T-helper 9 cell (primary cell): ENCODE measurements around the gene AGPAT2.

Experiments
- DNase-seq: peaks from one replicate; pipeline ENCODE4 v3.0.0-alpha.2; 2020

The AGPAT2 gene

DNA sequence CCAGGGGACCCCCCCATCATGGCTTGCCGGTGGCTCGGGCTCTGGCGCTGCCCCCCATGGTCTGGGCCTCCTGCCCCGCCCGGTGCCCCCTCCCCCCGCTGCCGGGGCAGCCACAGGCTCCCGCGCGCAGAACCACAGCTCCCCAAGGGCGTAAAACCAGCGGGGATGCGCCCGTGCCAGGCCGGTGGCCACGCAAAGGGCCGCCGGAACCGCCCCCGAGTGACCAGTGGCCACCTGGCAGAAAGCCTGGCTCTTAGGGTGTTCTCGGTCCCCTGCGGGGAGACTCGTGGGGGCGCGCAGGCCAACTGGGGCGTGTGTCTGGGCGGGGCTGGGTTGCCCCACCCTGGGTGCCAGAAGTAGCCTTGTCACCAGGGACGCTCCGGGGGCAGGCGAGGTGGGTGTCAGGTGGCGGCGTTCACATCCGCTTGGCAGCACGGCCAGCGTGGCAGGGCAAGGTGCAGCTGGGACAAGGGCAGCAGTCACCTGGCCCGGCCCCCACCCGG is 515 bp upstream of the AGPAT2 start:
- no peak for DNase-seq

DNA sequence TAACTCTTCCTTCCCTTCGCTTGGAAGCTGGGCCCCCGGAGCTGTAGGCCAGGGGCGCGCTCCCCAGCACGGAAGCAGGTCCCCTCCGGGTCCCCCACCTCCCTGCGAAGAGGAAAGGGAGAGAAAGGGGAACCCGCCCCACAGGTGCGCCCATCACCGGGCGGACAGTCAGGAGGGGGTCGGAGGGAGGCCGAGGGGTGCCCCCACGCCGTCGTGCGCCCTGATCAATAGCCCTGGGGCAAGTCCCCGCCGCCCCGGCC is 793 bp downstream of the AGPAT2 start:
- no peak for DNase-seq

DNA sequence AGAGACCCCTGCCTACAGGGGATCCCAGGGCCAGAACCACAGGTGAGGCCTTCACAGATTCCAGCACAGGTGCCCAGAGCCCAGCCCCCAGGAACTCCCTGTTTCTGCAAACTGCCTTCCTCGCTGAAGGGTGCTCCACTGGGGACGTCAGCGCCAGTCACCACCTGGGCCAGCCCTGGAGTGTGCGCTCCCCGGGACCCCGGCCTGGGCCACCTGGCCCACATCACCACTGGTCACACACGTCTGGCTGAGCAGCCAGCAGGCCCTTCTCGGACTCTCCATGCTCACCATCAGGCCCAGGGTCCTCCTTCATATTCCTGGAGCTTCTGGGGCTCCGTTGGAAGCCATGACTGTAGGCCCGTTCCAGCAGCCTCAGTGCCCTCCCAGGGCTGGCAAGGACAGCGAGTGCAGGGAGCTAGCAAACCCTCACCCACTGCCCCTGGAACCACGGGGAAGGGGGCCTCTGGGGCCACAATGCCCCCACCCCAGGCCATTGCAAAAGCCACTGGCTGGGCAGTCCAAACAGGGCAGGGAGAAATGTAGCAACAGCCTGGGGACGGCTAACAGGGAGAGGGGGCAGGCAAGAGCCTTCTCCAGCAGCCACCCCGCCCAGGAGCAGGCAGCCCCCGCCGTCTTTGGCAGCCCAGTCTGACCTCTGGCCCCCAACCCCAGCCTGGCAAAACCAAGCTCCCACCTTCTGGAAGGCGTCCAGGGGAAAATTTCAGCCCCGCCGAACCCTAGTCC is 1.3 kb downstream of the AGPAT2 start:
- no peak for DNase-seq

DNA sequence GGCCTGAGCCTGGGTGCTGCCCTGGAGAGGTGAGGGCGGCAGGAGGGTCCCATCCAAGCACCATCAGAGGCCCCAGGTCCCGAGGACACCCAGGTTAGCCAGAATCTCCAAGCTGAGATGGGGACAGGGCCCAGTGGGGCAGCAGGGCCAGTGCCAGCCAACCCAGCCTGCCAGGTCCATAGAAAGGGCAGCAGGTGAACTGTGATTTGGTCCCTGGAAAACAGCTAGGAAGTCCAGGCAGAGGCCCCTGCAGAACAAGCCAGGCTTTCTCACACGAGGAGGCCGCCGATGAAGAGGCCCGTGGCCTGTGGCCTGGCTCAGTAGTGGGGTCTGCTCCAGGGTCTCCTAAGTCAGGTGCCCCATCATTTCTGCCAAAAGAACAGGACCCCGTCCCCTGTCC is 2.0 kb downstream of the AGPAT2 start:
- DNase-seq: no peak

DNA sequence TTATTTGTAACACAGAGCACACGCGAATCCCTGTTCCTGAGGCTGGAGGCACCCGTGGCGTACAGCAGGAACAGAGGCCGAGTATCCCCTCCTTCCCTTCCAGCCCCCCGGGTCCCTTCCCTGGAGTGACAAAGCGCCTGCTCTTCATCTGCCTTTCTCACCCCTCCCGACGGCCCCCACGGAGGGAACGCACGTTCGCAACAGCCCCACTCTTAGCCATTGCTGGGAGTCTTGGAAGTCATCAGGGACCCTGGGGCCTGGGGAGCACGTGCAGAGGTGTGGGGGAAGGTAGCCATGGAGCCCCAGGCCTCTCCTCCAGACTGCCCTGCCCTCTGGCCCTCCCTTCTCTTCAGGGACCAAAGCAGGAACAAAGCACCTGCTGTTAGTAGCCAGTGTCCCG is 2.5 kb downstream of the AGPAT2 start:
- no peak for DNase-seq

DNA sequence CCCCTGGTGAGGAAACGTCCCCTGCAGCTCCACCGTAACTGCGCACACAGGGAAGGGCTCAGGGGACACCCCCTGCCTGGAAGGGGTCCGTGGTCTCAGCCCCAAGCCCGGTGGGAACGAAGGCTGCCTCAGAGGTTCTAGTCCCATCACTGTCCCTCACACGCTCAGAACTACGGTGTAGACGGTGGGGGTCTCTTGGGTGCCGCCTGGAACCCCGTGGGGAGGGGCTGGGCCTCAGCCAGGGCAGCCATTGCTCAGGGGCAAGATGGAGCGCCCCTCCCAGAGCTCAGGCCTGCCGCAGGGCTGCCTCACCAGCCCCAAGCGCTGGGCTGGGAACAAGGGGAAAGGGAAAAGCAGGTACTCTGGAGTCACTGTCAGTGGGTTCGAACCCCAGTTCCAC is 2.9 kb downstream of the AGPAT2 start:
- DNase-seq: no peak

DNA sequence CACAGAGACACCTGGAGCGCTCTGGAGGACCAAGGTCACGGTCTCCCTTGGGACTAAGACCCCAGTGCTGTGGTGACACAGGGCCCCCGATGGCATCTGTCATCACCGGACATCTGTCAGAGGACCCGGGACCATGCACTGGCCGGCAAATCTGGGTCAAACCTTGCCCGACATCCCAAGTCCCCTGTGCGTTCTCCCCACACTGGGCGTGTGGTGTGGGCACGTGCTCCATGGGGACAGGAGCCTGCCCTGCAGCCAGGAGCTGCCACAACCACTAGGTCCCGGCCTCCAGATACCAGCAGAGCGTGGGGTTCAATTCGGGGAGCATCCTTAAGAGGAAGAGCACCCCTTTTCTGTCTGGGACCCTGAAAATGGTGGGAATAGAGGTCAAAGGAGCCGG is 3.5 kb downstream of the AGPAT2 start:
- DNase-seq: no peak

DNA sequence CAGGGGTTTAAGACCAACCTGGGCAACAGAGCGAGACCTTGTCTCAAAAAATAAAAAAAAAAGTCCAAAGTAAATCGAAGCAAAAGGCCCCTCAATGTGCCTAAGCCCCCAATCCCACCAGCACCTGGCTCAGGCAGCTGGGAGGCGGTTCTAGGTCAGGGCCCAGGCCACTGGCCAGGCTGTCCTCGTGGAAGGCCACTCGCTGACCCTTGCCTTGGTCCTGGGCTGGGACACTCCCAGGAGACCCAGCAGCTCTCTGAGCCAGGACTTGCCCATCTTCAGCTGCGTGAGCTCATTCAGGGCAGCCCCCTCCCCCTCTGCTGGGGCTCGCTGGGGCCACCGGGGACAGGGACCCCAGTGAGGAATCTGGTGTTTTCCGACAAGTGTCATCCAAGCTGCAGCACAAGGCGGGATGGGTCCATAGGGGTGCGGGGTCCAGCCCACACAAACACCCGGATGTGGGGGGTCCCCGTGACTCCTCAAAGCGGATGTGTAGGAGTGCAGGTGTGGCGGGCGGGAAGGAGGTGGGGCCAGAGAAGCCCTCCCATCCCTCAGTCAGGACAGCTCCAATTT is 4.0 kb downstream of the AGPAT2 start:
- DNase-seq: no peak

DNA sequence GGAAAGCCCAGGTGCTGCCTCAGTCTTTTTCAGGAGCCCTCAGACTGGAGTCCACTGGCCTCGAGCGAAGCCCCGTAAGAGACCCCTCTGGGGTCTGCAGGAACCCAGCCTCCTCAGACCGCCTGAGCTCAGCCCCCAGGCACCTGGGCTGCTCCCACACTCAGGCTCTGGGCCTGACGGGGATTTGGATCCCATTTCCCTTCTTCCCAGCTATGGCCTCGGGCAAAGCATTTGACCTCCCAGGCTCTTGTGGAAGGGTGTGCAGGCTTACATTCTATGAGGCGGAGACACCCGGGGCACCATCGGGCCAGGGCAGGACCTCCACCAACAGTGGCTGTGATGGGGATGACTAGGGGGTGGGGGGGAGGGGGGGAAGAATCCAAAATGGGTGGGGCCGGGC is 4.5 kb downstream of the AGPAT2 start:
- DNase-seq: no peak

DNA sequence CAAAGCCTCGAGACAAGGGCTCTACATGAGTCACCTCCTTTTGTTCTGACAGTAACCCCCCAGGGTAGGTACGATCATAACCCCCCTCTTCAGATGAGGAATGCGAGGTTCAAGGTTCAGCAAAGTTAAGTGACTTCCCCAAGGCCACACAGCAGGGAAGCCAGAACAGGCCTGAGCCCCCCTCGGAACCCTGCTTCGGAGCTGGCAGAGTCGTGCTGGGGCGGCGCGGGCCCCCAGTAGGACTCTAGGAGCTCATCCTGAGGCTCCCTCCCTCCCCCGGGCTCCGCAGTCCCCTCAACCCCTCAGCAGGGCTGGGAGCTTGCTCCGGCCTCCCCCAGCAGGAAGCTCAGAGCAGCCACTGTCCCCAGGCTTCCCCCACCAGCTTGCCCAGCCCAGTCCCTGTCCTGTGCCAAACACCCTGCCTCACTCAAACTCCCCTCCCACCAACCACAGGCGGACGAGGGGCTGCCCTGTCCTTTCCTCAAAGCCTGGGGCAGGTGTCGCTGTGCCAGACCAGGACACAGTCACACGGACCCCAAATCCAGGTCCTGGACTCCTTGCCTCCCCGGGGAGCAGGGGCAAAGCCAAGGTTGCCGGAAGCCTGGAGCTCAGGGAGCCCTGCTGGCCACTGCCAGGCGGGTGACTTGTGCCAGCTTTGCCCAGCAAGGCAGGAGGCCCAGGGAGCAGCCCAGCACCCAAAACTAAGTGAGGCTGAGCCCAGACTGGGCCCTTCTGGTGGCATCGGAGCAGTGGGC is 5.1 kb downstream of the AGPAT2 start:
- no peak for DNase-seq

DNA sequence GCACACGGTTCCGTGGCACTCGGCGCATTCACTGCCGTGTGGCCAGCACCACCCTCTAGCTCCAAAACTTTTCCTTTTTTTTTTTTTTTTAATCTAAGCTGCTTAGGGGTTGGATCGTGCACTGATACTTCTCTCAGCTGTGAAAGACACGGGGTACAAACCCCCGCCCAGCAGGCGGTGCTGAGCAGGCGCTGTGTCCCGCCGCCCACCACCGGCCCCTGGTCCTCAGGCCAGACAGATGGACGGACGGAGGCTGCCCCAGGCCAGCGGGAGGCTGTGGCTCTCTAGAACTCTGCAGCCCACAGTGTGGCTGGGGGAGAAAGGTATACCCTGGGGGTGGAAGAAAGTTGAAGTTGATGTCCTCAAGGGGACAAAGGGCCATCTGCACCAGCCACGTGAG is 6.2 kb downstream of the AGPAT2 start:
- DNase-seq: no peak

DNA sequence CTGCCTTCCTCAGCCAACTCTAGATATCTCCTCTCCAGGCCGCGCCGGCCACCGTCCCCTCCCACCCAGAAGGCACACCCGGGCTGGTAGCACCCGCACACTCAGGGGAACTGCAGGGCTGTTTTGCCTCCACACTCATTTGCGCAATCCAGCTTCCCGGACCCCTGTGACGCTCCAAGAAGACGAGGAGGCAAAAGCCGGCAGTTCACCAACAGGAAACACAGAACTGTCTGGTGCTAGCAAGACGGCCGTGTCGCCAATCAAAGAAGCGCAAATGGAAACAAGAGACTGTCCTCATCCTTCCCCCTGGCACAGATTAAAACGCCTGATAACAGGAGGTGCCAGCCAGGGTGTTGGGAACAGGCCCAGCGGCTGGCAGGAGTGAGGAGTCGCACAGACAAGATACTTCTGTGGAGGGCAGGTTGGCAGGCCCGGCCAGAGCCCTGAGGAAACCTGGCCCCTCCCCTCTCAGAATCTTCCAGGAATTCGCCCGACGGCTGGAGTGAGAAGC is 7.8 kb downstream of the AGPAT2 start:
- no peak for DNase-seq

DNA sequence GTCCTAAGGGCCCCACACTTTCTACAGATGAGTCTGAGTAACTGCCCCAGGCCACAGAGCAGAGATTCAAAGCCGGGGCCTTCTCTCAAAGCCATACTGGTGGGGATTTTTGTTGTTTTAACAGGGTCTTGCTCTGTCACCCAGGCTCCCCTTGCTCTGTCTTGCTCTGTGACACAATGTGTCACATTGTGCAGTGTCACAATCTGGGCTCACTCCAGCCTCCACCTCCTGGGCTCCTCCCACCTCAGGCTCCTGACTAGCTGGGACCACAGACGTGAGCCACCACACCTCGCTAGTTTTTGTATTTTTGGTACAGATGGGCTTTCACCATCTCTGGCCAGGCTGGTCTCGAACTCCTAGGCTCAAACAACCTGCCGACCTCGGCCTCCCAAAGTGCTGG is 8.6 kb downstream of the AGPAT2 start:
- no peak for DNase-seq

DNA sequence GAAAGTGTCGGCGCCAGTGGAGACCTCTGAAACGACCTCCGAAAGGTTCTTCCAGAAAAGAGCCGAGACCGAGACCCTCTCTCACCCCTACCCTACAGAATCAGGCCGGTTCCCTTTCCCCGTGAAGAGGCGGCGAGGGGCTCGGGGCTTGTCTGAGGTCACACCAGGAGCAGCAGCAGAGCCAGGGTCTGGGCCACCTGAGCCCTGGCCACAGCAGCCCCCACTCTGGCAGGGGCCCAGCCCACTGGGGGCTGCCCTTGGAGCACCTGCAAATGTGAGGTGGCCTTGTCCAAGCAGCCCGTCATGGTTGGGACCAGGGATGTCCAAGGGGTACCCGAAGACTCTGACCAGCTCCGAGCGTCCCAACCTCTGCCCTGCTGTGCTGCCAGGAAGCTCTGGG is 9.2 kb downstream of the AGPAT2 start:
- no peak for DNase-seq

DNA sequence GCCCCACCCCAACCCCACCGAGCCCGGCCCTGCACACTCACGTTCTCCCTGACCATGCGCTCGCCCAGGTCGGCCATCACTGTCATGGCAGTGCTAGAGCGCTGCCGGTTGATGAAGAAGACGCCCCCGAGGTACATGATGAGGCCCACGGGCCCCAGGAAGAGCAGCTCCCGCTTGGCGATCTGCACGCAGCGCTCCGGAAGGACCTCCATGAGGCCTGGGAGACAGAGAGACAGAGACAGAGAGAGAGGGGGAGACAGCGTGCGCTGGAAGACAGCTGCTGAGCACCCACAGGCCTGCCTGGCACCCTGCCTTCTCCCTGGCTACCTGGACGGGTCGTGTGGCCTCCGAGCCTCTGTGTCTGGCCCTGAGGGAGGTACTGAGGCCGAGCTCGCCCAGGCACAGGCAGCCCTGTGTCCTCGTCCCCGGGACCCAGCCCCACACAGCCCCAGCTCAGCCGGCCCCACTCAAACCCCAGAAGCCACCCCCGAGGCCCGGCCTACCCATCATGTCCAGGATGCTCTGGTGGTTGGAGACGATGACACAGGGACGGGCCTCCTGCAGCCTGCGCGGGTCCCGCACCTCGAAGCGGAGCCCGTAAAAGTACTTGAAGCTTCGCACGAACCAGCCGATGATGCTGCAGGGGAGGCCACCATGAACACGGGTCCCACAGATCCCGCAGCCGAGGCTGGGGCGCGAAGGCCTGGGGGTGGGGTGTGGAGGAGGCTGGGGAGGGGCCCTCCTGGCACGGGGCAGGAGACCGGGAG is 10.2 kb downstream of the AGPAT2 start:
- DNase-seq: no peak

DNA sequence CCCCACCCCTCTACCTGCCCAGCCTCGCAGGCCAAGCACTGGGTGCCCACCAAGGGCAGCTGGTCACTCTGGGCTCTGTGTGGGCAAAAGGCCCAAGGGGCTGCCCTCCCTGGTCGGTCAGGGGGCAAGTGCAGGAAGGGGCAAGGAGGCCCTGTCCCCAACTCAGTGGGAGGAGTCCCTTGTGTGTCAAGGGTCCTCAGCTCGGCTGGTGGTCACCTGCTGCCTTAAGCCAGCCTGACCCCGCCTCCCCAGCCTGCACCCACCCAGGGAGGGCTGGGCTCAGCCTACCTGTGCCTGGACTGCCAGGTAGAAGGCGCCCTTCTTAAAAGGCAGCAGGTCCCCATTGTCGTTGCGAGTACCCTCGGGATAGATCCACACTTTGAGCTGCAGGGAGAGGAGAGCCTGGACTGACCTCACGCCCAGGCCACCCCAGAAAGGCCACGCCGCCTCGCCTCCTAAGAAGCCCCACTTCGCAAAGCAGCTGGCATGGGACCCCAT is 10.9 kb downstream of the AGPAT2 start:
- no peak for DNase-seq

DNA sequence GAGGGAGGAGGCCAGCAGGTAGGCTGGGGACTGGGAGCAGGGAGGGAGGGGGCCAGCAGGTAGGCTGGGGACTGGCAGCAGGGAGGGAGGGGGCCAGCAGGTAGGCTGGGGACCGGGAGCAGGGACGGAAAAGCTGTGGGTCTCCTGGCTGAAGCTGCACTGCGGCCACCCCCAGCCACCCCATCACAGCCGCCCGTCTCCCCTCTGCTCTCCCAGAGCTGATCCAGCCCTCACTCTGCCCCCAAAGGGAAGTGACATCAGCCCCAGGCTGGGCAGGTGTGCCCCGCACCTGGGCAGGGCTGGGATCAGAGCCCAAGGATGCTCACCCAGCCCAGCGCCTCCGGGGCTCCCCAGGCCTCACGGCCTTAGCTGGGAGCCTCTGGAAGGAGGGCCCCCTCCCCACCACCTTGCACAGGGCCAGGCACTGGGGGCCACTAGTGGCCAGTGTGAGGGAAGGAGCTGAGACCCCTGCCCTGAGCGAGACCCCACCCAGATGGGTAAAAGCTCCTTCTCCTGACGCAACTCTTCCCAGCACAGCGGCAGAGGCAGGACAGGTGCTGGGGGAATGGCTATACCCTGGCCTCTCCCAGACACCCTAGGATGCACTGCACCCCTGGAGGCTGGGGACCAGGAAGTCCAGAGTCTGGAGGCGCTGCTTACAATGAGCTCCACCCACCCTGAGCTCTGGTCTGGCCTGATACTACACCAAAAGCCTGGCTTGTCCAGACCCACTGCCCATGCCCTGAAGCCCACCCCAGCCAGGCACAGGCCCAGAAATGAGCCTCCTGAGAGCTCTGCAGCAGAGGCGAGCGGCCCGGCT is 11.6 kb downstream of the AGPAT2 start:
- no peak for DNase-seq

DNA sequence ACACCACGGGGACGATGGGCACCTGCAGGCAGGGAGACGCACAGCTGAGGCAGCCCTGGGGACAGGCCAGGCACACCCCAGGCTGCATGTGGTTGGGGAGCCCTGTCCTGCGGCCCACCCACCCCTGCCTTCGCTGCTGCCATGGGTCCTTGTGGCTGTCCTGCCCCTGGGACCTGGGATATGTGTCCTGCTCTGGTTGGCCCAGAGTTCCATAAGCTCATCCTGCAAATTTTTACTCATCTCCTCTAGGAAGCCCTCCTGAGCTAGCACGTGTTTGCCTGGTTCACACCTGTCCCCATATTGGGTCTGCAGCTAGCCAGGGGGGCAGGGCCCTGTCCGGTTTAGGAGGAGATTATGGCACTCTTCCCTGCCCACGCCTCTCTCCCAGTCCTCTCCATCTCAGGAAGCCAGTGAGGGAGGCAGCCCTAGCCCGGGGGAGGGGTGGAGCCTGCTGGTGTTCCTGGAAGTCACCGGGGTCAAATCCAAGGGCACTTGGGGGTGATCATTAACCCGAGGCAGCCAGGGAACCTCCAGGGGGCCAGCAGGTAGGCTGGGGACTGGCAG is 12.4 kb downstream of the AGPAT2 start:
- DNase-seq: no peak

DNA sequence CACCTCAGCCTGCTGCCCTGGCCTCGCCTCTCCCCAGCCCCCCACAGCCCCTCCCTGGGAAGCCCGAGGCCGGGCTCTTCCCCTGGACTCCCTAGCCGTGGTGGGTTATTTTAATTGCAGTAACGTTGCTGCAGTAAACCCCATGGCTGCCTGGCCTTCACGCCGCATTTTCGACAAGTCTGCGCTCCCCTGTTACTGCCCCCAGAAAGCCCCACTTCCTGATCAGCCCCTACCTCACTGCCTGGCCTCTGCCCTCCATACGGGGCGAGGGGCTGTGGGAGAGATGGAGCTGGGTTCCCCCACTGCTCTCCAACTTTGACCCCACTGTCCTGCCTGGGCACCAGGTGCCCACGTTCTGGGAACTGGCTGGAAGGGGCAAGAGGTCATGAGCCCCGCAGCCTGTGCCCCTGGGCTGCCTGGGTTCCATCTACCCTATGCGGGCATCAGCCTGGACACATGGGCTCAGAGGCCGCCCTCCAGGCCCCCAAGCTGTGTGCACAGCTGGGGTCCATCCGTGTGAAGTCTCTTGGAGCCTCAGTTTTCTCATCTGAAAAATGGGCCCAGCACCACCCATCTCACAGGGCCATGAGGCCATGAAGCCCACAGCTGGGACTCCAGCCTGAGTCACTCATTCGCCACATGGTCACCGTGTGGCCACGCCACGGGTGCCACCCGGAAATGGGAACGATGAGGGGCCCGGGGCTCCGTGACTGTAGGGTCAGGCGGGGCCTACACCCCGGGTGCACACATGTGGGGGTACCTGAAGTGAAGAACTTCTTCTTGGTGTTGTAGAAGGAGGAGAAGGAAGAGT is 13.1 kb downstream of the AGPAT2 start:
- DNase-seq: no peak

DNA sequence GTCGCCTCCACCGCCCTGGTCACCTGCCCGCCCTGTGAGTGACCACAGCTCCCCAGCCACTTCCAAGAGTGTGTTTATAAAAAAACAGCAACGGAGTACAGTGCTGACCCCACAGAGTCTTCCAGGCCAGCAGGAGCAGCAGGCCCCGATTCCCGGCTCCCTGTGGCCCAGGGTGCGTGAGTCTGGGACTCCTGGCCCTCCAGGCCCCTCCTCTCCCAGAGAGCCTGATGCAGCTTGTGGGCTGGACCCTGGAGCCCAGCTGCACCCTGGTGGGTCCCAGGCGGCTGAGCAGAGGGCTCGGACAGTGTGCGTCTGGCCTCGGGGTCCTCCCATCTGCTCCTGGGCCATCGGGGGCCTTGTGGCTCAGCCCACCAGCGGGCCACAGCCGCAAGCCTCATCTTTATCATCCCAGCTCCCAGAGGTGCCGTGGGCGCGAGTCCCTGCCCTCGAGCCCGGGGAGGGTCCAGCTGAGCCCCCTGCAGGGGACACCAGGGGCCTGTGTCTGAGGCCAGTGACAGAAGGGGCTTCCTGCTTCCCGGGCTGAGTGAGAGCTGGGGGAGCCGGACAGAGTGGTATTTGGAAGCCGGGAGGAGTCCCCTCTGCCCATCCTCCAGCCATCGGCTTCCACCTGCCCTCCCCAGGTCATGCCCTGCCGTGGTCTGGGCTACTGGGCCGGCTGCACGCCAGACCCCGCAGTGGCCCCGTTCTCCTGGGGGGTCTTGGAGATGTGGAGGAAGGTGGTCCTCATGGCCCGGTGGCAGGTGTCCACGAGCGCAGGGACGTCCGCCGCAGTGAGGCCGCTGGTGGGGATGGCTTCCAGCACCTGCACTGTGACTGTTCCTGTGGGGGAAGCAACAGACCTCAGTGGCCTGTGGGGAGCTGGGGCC is 13.9 kb downstream of the AGPAT2 start:
- DNase-seq: no peak
